Fibroblast of lung (primary cell): Measurements from ENCODE around the gene MYO18B. TPM values are rescaled to one million over a fixed set of nuclear protein-coding genes. Genes with fewer than 3 reads are reported as not detected.

Experiments used
- DNase-seq, 2 donors: peaks; one replicate each; pipeline versions ENCODE4 v3.0.0 to v3.0.0-alpha.2; 2010; ENCODE audit warnings: low read depth in 2 of 2
- H2AFZ ChIP-seq: 2 replicates; pipeline ENCODE4 v1.5.1; 2012; ENCODE audit warnings: low read length, control low read depth, inconsistent platforms
- H3K27ac ChIP-seq: 2 replicates; pipeline ENCODE4 v1.5.1; 2011; ENCODE audit warnings: low read length, control low read depth; ENCODE audit not compliant: insufficient read depth
- H3K27me3 ChIP-seq: 2 replicates; pipeline ENCODE4 v1.5.1; 2011; ENCODE audit warnings: mild to moderate bottlenecking, low read length; ENCODE audit not compliant: control insufficient read depth, insufficient read depth
- H3K36me3 ChIP-seq: 2 replicates; pipeline ENCODE4 v1.5.1; 2011; ENCODE audit warnings: low read length; ENCODE audit not compliant: control insufficient read depth, insufficient read depth
- H3K4me1 ChIP-seq: 2 replicates; pipeline ENCODE4 v1.5.1; 2011; ENCODE audit warnings: low read length; ENCODE audit not compliant: control insufficient read depth, insufficient read depth; ENCODE audit errors: extremely low read depth
- H3K4me2 ChIP-seq: 2 replicates; pipeline ENCODE4 v1.5.1; 2011; ENCODE audit warnings: low read length, control low read depth; ENCODE audit not compliant: insufficient read depth; ENCODE audit errors: extremely low read depth
- H3K4me3 ChIP-seq, 4 experiments: fragments of 200-600 bp in 1 of 4; sonication (generic) in 1 of 4; replicated peaks in 1 of 4; 2 replicates each; pipeline ENCODE4 v1.5.1; 2011 to 2016; ENCODE audit warnings: low read length in 4 of 4, low read depth in 3 of 4, mild to moderate bottlenecking in 3 of 4, control low read depth in 2 of 4, inconsistent platforms in 1 of 4, mixed read lengths in 1 of 4; ENCODE audit not compliant: insufficient read depth in 1 of 4; ENCODE audit errors: control extremely low read depth in 1 of 4
- H3K79me2 ChIP-seq: 2 replicates; pipeline ENCODE4 v1.5.1; 2012; ENCODE audit warnings: mild to moderate bottlenecking, low read length, inconsistent platforms; ENCODE audit not compliant: control insufficient read depth, insufficient read depth
- H3K9ac ChIP-seq: 2 replicates; pipeline ENCODE4 v1.5.1; 2011; ENCODE audit warnings: mild to moderate bottlenecking, low read length, control low read depth; ENCODE audit not compliant: insufficient read depth
- H3K9me3 ChIP-seq: 2 replicates; pipeline ENCODE4 v1.5.1; 2012; ENCODE audit warnings: low read depth, low read length; ENCODE audit not compliant: control insufficient read depth, insufficient read depth
- H4K20me1 ChIP-seq: 2 replicates; pipeline ENCODE4 v1.5.1; 2011; ENCODE audit warnings: low read length; ENCODE audit not compliant: control insufficient read depth, insufficient read depth; ENCODE audit errors: extremely low read depth
- EZH2 ChIP-seq: IDR thresholded peaks from 2 replicates; pipeline ENCODE4 v1.5.1; 2012; ENCODE audit warnings: low read length, control low read depth, mild to moderate bottlenecking; ENCODE audit errors: missing control alignments
- polyA plus RNA-seq, 2 donors: library from polyadenylated mRNA; depleted of rRNA in 1 of 2; stranded (reverse) in 1 of 2; unstranded in 1 of 2; fragments of >200 nt; gene quantifications; 2 replicates each; pipeline ENCODE4 v1.2.1, GENCODE V29; 2011 to 2012; ENCODE audit warnings: missing spikeins in 1 of 2
- total RNA-seq: library from RNA; depleted of rRNA; stranded (reverse); fragments of >200 nt; gene quantifications from 2 replicates; pipeline ENCODE4 v1.2.1, GENCODE V29; 2014
- TF ChIP-seq, protein P1 (sequence below), 2 donors: IDR thresholded peaks in 1 of 2; conservative IDR thresholded peaks in 1 of 2; 1 replicate in 1 of 2; 2 replicates in 1 of 2; pipeline ENCODE4 v1.5.1; 2011 to 2012; ENCODE audit warnings: low read length in 2 of 2, control low read depth in 1 of 2, inconsistent platforms in 1 of 2, low read depth in 1 of 2, mild to moderate bottlenecking in 1 of 2

Gene MYO18B
- total and polyA plus RNA-seq, 2 donors (not counting 1 experiment from before 2014, with no cell fraction given) = 0.17 TPM; not detected in 1

DNA sequence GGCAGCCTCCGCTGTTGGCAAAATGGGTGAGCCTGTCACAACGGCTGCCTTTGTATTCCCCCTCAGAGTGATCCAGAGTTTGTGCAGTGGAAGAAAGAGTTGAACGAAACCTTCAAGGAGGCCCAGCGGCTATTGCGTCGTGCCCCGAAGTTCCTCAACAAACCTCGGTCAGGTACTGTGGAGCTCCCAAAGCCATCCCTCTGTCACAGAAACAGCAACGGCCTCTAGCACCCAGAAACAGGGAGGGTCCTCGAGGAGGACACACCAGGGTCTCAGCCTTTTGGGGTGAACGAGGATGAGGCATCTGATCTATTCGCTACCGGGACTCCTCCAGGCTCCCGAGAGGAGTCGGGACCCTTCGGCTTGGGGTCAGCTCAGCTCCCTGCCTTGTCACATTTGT is 19.8 kb upstream of the MYO18B start:
- no peaks in the 10 kb centered on the region for H3K4me1 ChIP-seq
- no peaks in the 10 kb centered on the region for H3K79me2 ChIP-seq
- no peaks in the 10 kb centered on the region for H3K36me3 ChIP-seq
- H3K4me2 ChIP-seq = no peak overlapping the region
- TF ChIP-seq, protein P1, sequence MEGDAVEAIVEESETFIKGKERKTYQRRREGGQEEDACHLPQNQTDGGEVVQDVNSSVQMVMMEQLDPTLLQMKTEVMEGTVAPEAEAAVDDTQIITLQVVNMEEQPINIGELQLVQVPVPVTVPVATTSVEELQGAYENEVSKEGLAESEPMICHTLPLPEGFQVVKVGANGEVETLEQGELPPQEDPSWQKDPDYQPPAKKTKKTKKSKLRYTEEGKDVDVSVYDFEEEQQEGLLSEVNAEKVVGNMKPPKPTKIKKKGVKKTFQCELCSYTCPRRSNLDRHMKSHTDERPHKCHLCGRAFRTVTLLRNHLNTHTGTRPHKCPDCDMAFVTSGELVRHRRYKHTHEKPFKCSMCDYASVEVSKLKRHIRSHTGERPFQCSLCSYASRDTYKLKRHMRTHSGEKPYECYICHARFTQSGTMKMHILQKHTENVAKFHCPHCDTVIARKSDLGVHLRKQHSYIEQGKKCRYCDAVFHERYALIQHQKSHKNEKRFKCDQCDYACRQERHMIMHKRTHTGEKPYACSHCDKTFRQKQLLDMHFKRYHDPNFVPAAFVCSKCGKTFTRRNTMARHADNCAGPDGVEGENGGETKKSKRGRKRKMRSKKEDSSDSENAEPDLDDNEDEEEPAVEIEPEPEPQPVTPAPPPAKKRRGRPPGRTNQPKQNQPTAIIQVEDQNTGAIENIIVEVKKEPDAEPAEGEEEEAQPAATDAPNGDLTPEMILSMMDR (conservative IDR thresholded peaks at IDR 0.05 in 1 of 2, IDR thresholded peaks at IDR 0.05 in 1 of 2; ENCODE audit: low read depth in 1 of 2, low read length in 2 of 2) = no peak
- TF ChIP-seq EZH2 = no peak
- no peaks in the 10 kb centered on the region for H3K9me3 ChIP-seq
- H3K9ac ChIP-seq = no peak overlapping the region
- no peak overlapping the region for H3K4me3 ChIP-seq
- no peak for DNase-seq
- H3K27ac ChIP-seq = no peak overlapping the region
- H3K27me3 ChIP-seq = no peaks in the 10 kb centered on the region
- H4K20me1 ChIP-seq = no peaks in the 10 kb centered on the region
- no peak overlapping the region for H2AFZ ChIP-seq

DNA sequence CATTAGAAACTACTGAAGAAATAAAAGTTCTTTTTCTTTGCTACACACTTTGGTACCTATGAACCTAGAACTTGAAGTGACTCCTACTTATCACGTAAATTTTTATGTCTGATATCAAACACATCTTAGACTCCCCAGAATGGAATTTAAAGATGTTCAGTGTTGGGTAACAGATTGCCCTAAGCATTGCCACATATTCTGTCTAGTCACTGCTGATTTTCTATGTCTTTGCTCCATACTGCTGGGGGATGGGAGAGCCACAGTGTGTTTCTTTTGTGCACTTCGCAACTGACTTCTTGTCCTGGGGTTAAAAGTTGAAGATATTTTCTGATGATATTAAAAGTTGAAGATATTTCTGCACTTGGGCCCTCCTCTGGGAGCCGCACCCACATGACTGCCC is 19.4 kb upstream of the MYO18B start:
- no peaks in the 10 kb centered on the region for H3K4me1 ChIP-seq
- TF ChIP-seq, protein P1 (conservative IDR thresholded peaks at IDR 0.05 in 1 of 2, IDR thresholded peaks at IDR 0.05 in 1 of 2; ENCODE audit: low read depth in 1 of 2, low read length in 2 of 2) = no peak
- TF ChIP-seq EZH2 = no peak
- no peak overlapping the region for H3K4me3 ChIP-seq
- no peak overlapping the region for H3K4me2 ChIP-seq
- H3K27ac ChIP-seq = no peak overlapping the region
- no peak overlapping the region for H2AFZ ChIP-seq
- no peaks in the 10 kb centered on the region for H3K79me2 ChIP-seq
- no peaks in the 10 kb centered on the region for H3K27me3 ChIP-seq
- no peak overlapping the region for H3K9ac ChIP-seq
- H3K9me3 ChIP-seq = no peaks in the 10 kb centered on the region
- no peaks in the 10 kb centered on the region for H4K20me1 ChIP-seq
- DNase-seq = no peak
- no peaks in the 10 kb centered on the region for H3K36me3 ChIP-seq

DNA sequence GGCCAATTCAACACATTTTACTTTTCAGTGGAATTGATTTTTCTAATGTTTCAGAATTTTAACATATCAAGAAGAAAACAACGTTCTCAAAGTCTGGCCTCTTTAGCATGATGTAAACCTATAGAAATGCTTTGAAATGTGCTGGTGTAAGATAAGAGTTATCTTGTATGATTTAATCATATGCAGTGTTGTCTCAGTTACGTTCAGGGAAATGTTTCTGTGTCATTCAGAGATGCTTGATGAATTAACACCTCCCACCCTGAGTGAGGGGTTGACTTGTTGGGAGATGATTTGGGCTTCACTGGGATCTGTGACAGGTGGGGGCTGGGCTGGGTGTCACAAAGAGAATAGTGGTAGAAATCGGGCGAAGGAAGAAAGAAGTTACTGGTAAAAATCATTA is 15.7 kb upstream of the MYO18B start:
- no peak overlapping the region for H3K4me3 ChIP-seq
- DNase-seq = peak; percentile 14 to 24
- H2AFZ ChIP-seq = no peak overlapping the region
- H3K4me2 ChIP-seq = no peak overlapping the region
- no peaks in the 10 kb centered on the region for H4K20me1 ChIP-seq
- H3K36me3 ChIP-seq = no peaks in the 10 kb centered on the region
- TF ChIP-seq, protein P1 (conservative IDR thresholded peaks at IDR 0.05 in 1 of 2, IDR thresholded peaks at IDR 0.05 in 1 of 2; ENCODE audit: low read depth in 1 of 2, low read length in 2 of 2) = no peak
- no peak for TF ChIP-seq EZH2
- no peaks in the 10 kb centered on the region for H3K79me2 ChIP-seq
- no peaks in the 10 kb centered on the region for H3K27me3 ChIP-seq
- no peak overlapping the region for H3K27ac ChIP-seq
- no peaks in the 10 kb centered on the region for H3K4me1 ChIP-seq
- no peak overlapping the region for H3K9ac ChIP-seq
- H3K9me3 ChIP-seq = no peaks in the 10 kb centered on the region
